Activated CD4-positive, alpha-beta T cell treated with anti-CD3 and anti-CD28 coated beads, Interleukin-2, amount 50 U/mL, for 16 hours (primary cell): ENCODE measurements around the gene RGS6.

Source experiments
- DNase-seq: peaks from one replicate; pipeline ENCODE4 v3.0.0-alpha.2; 2020

RGS6 gene

DNA sequence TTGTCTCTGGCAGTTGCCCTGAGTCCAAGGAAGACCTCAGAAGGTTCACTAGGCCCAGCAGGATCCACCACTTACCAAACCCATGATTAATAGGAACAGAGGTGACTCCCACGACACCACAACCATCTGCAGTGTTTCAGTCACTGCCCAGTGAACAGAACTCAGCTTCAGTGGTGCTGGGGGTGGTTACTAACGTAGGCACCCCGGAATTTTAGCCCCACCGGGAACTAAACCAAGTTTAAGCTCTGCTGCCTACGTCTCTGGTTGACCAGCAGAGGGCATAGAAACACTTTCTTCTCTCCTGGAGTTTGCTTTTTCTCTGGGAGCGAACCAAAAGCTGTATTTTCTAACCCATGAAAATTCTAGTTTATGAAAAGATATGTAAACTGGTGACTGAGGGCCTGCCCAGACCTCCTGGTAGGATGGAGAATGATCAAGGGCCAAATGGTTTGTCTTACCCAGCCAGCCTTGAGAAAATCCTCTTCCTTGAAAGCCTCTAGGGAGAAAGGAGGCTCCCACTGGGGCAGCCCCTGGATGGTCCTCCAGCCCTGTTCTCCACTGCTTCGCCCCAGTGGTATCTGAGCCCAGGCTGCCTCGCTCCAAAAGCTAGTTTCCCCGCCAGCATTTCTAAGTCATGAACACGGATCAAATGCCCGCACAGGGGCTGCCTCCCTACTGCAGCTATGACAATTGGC is 581.9 kb downstream of the RGS6 start:
- peak; percentile 46 for DNase-seq

DNA sequence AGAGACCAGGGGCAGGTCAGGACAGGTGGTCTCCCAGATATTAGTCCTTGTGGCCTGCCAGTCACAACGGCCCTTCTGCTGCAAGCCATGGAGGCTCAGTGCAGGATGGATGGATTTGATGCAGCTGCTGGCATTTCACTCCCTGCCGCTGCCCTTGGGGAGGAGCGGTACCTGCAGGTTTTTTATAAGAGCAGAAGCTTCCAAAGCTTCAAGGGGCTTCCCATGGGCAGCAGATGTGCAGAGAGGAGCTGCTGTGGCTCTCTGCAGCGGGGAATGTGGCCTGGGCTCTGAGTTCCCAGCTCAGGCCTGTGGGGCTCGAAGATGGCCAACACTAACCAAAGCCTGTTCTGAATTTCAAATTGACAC is 582.4 kb downstream of the RGS6 start:
- no peak for DNase-seq

DNA sequence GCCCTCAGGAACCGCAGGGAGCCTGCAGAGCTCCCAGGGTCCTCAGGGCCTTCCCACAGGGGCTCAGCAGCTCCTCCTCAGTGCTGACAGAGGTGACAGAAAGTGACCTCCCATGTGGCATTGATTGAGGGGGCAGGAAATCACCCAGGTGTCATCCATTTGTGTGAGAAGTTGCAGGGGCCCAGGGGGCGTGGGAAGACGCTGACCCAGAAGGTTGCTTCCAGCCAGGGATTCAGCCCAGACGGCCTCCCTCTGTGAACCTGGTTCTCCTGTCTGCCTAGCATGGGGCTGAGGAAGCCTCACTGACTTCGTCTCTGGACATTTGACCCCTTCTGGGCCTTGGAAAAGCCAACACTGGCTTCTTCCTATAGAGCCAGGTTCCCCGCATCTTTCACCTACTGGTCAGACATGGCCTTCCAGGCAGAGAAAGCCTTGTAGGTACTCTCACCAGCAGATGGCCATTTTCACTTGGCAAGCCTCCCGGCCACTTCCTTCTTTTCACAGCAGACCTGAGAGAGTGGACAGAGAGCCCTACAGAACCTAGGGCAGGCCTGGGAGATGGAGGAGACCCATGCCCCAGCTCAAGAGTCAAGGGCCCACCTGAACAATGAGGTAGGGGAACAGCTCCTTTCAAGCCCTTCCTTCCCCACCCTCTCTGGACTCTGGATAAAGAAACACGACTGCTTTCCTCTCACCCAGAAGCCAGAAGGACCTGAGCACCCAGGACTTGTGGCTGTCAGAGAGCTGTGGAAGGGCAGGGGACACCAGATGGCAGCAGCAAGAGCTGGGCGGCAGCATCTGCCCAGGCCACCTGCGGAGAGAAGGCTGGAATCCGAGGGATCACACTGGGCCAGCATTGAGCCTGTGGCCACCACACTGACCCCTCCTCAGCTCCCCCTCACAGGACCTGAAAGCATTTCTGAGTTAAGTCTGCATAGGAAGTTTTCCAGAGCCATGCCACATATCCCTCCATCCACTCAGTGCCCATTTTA is 583.8 kb downstream of the RGS6 start:
- DNase-seq = no peak

DNA sequence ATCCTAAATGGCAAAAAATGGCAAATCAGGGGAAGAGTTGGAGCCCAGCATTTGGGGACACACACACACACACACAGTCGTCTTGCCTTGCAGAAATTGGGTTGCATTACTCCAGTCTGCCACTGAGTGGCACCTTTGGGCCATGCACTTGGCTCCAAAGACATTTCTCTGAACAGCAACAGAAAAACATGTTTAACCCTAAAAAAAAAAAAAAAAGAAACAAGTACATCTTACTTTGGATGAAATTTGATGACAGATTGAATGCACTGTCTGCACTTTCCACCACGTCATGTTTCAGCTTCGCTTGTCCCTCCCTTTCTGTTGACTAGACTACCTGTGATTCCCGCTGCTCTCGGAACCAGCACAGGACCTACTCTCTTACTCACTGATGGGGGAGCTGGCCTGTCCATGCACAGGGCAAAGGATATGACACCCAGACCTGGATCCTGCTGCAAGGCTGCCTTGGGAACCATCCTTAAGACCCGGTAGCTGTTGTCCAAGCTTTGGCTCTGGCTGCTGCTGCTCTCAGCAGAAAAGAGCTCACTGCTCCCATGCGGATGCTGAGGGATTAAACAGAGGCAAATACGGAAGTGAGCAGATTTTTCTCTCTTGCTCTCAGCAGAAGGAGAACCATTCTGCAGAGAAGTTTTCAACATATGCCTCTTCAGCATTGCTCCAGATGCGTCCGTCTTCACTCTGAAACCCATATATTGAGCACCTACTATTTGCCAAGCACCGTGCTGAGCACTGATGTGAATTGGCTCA is 584.9 kb downstream of the RGS6 start:
- peak; percentile 79 for DNase-seq

DNA sequence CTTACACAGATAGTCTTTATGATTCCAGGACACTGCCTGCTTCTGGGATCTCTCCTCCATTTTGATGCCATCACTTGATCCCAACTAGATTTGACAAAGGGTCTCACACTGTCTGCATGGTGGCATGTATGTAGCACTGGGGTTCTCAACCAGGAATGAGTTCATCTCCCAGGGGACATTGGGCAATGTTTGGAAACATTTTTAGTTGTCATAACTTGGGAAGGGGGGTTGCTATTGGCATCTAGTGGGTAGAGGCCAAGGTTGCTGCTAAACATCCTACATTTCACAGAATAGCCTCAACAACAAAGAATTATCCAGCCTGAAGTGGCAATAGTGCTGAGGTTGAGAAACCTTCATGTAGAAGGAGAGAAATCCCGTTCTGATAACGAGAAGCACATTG is 585.5 kb downstream of the RGS6 start:
- no peak for DNase-seq

DNA sequence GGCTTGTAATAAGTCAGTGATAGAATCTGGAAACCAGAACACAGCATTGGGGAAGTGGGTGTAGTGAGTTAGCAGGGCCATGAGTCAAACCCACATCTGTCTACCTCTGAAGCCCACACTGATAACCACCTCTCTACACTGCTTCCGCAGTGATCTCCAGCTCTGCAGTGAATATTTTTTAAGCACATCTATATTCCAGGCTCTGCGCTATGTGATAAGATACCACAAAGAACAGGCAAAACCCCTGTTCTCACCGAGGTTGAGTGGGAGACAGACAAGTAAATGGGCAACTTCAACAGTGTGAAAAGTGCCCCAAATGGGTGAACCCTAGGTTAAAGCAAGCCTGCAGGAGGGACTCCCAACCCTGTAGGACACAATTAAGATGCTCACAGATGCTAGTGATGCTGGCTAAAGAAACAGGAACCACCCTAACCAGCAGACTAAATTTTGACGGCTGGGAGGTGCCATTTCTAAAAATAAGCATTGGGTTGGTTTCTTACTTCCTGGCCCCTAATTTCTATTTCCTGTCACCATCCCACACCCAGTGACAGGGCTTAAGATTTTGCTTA is 586.7 kb downstream of the RGS6 start:
- DNase-seq = peak; percentile 83

DNA sequence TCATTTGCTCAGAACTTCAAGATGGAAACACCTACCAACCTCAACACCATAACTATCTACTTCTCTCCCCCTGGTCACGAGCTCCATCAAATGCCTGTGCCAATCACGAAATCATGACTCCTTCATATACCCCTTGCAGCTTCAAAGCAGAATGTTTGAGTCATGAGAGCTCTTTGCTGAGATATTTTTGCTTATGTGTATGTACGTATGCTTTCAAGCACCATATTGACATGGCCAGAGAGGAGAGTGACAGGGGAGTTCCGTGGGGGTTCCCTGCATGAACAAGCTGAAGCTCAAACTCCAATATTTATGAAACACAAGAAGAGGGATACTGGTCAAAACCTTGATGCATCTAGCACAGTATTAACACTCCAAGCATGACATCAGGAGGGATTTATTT is 587.3 kb downstream of the RGS6 start:
- DNase-seq = peak; percentile 35

DNA sequence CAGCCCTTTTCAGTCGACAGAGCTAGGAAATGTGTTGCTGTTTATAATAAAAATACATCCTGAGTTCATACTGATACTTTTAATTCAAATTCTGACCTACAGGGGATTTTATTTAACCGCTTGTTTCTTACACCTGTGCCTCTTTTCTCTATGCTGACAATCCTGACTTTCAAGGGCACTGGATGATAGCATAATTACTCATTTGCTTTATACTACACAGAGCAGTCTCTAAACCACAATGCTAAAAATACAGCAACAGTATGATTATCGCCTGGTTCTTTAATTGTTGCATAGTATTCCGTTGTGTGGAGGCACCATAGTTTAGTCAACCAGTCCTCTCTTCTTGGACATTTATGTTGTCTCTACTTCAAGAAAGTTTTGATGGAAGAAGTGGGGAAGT is 588.8 kb downstream of the RGS6 start:
- peak; percentile 57 for DNase-seq

DNA sequence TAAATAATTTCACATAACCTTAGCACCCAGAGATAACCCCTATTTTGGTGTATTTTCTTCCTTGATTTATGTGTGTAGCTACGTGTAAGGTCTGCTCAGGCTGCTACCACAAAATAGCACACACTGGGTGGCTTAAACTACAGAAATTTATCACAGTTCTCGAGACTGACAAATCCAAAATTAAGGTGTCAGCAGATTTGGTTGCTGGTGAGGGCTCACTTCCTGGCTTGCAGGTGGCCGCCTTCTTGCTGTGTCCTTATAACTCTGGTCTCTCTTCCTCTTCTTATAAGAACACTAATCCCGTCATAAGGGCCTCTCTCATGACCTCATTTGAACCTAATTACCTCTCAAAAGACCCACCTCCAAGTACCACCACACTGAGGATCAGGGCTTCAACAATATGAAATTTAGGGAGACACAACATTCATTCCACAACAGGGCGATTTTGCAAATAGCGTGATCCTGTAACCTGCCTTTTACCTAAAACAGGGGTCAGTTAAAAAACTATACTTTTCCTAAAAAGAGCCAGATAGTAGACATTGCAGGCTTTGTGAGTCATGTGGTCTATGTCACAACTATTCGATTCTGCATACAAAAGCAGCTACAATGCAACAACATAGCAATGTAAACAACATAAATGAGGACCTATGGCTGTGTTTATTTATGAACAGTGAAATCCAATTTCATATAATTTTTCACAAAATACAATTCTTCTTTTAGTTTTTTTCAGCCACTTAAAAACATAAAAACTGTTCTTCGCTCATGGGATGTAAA is 589.9 kb downstream of the RGS6 start:
- peak; percentile 28 for DNase-seq

DNA sequence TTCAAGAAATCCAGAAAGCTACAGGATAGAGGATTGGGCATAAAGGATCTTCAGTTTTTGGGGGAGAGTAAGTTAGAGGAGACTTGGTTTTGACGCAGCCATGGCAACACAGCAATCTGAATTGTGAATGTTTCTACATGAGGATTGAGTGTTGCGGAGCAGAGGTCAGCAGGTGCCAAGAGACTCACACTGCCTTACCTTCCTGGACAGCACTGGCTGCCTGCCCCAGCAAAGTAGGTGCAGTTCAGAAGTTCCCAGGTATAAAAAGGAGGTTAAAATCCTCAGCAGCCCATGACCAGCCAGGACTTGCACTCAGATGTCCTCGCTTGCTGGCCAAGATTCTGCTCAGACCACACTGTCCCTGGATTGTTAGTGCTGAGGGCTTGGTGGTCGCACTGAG is 590.6 kb downstream of the RGS6 start:
- no peak for DNase-seq

DNA sequence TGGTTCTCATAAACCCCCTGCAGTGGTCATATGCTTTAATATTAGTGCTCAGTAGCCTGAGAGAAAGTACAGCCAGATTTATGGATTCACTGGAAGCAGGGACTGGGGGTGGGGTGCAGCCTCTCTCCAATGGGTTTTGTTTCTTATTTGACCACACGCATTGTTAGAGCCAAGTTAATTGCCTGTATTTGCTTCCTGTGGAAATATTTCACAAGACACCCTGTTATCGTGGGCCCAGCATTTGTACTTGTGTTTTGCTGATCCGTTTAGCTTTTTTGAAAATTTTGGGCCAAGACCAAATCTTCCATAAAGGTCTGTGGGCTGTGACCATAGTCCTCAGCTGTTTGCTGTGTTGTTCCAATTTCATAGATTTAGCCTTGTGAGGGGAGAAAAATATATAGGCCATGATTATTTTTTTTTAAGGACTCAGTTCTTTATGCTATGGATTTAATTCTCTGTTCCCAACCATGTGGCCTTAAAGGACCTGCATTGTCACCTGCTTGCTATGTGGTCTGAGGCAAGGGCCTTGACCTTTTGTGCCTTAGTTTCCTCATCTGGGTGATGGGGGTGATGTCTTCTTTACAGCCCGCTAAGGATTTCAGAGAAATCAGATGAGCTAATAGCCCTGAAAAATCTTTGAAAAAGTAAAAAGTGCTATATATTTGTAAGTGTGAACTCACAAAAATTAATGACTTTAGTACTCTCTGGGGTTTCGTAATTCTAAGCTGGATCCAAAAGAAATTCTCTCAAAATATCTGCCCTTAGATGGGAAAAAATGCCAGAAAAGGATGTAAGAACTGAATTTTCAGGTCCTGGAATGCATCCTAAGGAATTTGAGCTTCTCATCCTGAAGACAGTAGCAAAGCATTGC is 591.4 kb downstream of the RGS6 start:
- DNase-seq = no peak

DNA sequence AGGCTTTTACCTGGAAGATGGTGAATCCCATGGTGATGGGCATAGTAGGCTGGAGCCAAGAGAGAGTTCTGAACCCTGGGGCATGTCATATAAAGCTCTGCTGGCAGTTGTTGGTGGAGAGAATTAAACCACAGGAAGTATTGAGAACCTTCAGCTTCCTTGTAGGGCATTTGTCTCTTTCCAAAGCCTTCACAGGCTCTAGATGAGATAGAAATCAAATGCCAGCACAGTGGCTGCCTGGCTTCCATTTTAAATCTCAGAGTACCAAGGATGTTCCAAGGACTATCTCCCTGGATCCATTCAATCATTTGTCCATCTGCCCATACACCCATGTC is 592.0 kb downstream of the RGS6 start:
- no peak for DNase-seq

DNA sequence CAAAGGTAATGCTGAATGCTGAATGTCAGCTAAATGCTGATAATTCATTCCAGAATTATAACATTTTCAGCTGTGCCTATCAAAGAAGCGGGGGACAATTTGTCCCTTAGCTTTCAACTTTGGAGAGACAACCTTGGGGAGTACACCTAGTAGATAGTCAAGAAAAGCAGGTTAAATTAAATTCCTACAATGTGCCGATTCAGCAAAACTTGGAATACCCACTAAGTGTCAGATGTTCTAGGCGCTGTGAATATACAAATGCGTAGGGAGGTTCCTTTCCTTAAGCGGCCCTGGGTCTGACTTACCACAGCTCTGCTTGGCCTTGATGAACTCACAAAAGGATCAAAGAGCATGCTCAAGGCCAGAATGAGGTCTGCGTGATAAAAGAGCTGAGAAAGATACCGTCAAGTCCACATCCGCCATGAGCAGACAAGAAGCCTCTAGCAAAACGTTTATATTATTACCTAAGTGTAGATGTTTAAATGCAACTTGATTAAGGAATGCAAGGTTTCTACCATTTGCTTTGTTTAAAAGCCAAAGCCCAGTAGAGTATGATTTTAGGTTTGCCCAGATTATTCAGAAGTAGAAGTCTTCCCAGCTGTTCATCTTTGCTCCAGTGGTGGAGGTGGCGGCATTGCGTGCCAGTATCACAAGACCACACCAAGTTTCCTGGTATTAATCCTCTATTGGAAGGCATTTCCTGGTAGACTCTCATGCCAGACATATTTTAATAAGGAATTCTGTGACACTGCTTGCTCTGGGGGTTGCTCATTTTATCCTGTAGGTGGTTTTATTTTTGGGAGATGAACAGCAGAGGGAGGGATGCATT is 593.1 kb downstream of the RGS6 start:
- DNase-seq = no peak

DNA sequence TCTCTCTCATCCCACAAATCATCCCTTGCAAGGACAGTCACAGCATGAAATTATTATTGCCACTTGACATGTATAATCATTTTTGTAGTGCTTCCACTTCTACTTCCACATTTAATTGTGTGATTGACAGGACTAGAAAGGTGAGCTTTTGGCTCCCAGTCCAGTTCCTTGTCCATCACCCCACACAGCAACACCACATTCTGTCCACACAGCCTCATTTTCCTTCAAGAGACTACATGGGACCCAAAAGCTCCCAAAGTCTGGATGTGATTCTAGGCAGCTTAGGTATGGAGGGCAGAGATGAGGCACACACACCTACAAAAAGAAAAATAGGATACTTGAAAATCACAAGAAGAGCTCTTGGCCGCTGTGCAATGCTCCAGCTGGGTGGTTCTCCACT is 595.4 kb downstream of the RGS6 start:
- DNase-seq = no peak

DNA sequence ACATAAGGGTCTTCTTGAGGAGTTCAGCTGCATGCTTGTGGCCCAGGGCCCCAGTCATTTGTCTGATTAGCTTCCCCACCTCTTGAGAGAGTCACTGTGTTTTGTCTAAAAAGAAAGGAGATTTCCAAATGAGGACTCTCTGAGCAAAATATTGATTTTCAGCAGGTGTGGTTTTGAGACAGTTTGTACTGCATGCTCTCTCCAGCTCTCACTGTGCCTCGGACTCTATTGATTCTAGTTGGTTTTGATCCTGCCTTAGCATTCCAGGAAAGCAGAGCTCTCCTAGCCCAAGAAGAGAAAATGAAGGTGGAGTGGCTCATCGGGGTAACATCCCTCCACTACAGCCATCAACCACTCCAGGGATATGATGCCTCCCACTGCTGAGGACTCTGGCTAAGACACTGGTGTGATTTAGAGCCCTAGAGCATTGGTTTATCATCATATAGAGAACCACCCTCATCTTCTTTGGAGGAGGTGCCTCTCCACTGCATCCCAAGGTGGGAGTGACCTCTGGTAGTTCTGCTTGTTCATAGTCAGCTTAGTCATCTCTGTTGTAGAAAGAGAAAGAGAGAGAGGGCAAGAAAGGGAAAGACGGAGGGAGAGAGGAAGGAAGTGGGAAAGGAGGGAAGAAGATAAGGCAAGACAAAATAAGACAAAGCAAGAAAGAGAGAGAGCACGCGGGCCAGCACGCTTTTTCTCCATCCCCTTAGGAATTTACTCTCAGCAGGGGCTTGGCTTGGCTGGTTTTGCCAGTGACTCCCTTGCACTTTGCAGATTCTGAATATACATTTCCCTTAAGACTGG is 596.0 kb downstream of the RGS6 start:
- DNase-seq = no peak

DNA sequence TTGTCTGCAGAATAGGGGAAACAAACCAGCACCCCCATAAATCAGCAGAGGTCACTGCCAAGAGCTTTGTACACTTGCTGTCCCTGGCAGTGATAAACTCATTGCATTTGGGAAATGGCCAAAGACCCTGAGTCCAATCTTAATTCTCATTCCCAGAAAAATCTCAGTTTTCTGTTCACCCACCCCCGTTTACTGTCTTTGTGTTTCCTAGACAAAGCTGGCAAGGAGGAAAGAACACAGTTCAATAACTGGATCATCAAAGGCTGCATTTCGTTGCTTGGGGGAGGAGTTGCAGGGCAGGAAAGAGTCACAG is 596.6 kb downstream of the RGS6 start:
- DNase-seq = no peak

DNA sequence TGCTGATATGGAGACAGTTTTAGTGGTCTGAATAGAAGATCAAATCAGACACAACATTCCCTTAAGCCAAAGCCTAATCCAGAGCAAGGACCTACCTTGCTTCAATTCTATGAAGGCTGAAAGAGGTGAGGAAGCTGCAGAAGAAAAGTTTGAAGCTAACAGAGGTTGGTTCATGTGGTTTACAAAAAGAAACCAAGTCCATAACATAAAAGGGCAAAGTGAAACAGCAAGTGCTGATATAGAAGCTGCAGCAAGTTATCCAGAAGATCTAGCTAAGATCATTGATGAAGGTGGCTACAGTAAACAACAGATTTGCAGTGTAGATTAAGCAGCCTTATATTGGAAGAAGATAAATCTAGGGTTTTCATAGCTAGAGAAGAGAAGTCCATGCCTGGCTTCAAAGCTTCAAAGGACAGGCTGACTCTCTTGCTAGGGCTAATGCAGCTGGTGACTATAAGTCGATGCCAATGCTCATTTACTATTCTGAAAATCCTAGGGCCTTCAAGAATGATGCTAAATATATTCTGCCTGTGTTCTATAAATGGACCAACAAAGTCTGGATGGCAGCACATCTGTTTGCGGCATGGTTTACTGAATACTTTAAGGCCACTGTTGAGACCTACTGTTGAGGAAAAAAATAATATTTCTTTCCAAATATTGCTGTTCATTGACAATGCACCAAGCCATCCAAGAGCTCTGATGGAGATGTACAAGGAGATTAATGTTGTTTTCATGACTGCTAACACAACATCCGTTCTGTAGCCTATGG is 600.6 kb downstream of the RGS6 start:
- DNase-seq = no peak

DNA sequence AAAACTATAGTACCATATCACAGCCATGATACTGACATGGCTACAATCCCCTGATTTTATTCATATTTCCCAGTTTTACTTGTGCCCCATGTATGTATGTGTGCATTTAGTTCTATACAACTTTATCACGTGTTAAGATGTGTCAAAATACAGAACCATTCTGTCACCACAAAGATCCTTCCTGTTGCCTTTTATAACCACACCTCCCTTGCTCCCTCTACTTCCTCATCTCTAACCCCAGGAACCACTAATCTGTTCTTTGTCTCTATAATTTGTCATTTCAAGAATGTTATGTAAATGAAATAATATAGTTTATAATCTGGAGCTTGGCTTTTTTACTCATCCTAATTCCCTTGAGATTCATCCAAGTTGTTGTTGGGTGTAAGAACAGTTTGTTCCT is 603.3 kb downstream of the RGS6 start:
- DNase-seq = peak; percentile 69

DNA sequence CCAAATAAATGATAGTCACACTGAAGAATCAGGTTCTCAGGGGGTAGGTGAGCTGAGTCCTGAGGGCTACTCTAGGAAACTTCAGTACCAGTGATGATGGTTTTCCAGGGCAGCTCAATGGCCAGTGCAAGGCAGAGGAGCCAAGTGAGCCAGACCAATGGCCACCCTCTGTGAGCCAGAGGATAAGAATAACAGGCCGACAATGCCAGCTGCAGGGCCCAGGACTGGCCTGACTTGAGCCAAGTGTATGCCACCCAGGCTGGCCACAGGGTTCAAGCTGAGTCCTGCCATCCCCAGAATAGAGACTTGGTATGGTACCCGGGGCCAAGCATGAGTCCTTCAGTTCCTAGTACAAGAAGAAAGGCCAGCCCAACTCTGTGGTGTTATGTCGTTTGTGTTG is 606.2 kb downstream of the RGS6 start:
- no peak for DNase-seq
